Tibial nerve (tissue), 4 donors: ENCODE results near the gene TRIM24.

Experiments
- EP300 ChIP-seq, 2 donors: sonication (generic); formaldehyde crosslinking; IDR thresholded peaks; one replicate each; pipeline ENCODE4 v1.6.1; 2017; ENCODE audit warnings: antibody characterized with exemption in 2 of 2, mild to moderate bottlenecking in 1 of 2
- POLR2A ChIP-seq, 2 donors: fragments of 450-650 bp; IDR thresholded peaks; one replicate each; pipeline ENCODE4 v1.6.1; 2017; ENCODE audit warnings: antibody characterized with exemption in 2 of 2, mild to moderate bottlenecking in 2 of 2, moderate library complexity in 2 of 2
- TF ChIP-seq, protein P1 (sequence below), 5 experiments: fragments of 200-600 bp in 3 of 5; fragments of 450-650 bp in 2 of 5; sonication (generic) in 3 of 5; IDR thresholded peaks; one replicate each; pipeline ENCODE4 v1.5.1; 2016 to 2019; ENCODE audit warnings: antibody characterized with exemption in 5 of 5, mild to moderate bottlenecking in 3 of 5, moderate library complexity in 2 of 5

DNA sequence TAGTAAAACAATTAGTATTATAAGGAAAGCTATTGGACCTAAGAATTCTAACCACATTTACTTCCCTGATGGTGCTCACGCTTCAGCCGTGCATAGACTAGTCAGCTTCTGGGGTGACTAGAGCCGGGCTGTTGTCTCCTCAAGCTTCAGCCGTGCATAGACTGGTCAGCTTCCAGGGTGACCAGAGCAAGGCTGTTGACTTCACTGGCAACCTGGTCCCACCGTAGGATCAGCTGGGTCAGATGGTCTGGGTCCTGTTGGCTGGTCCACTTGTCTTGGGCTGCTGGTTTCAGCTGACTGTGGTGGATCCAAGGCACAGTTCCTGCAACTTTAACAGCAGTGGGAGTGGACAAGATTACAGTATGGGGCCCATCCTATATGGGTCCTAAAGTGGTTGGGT lies 99.4 kb downstream of the TRIM24 start:
- TF ChIP-seq, protein P1, sequence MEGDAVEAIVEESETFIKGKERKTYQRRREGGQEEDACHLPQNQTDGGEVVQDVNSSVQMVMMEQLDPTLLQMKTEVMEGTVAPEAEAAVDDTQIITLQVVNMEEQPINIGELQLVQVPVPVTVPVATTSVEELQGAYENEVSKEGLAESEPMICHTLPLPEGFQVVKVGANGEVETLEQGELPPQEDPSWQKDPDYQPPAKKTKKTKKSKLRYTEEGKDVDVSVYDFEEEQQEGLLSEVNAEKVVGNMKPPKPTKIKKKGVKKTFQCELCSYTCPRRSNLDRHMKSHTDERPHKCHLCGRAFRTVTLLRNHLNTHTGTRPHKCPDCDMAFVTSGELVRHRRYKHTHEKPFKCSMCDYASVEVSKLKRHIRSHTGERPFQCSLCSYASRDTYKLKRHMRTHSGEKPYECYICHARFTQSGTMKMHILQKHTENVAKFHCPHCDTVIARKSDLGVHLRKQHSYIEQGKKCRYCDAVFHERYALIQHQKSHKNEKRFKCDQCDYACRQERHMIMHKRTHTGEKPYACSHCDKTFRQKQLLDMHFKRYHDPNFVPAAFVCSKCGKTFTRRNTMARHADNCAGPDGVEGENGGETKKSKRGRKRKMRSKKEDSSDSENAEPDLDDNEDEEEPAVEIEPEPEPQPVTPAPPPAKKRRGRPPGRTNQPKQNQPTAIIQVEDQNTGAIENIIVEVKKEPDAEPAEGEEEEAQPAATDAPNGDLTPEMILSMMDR (IDR thresholded peaks at IDR 0.05): no peak
- TF ChIP-seq POLR2A (IDR thresholded peaks at IDR 0.05) (no peak), EP300 (IDR thresholded peaks at IDR 0.05) (no peak)
